Osteoblast (primary cell): ENCODE results near the gene RIMBP2. TPM values are rescaled to one million over a fixed set of nuclear protein-coding genes. Genes with fewer than 3 reads are reported as not detected.

Experiments used
- DNase-seq: peaks from one replicate; pipeline ENCODE4 v3.0.0; 2011; ENCODE audit warnings: low spot score, mixed read lengths; ENCODE audit not compliant: insufficient read length; ENCODE audit errors: missing footprints
- H2AFZ ChIP-seq: 2 replicates; pipeline ENCODE4 v1.6.0; 2011; ENCODE audit warnings: mild to moderate bottlenecking, low read length
- H3K27ac ChIP-seq: 2 replicates; pipeline ENCODE4 v1.5.1; 2011; ENCODE audit warnings: mild to moderate bottlenecking, low read depth, low read length, moderate library complexity
- H3K27me3 ChIP-seq: 2 replicates; pipeline ENCODE4 v1.6.0; 2012; ENCODE audit warnings: mild to moderate bottlenecking, control low read depth, inconsistent platforms, low read length, moderate library complexity; ENCODE audit not compliant: insufficient read depth
- H3K36me3 ChIP-seq: 2 replicates; pipeline ENCODE4 v1.5.1; 2011; ENCODE audit warnings: mild to moderate bottlenecking, low read length, control low read depth, moderate library complexity; ENCODE audit not compliant: insufficient read depth
- H3K4me1 ChIP-seq: 2 replicates; pipeline ENCODE4 v1.5.1; 2011; ENCODE audit warnings: mild to moderate bottlenecking, low read length, control low read depth, moderate library complexity; ENCODE audit not compliant: insufficient read depth
- H3K4me2 ChIP-seq: 2 replicates; pipeline ENCODE4 v1.6.0; 2011; ENCODE audit warnings: mild to moderate bottlenecking, low read length; ENCODE audit not compliant: insufficient read depth
- H3K4me3 ChIP-seq: fragments of 200-600 bp; sonication (generic); 3 replicates; pipeline ENCODE4 v1.5.1; 2012; ENCODE audit warnings: mild to moderate bottlenecking, low read length, inconsistent platforms; ENCODE audit not compliant: insufficient read depth
- H3K79me2 ChIP-seq: 2 replicates; pipeline ENCODE4 v1.6.0; 2012; ENCODE audit warnings: mild to moderate bottlenecking, low read length, control low read depth, inconsistent platforms; ENCODE audit not compliant: insufficient read depth
- H3K9me3 ChIP-seq: 2 replicates; pipeline ENCODE4 v1.5.1; 2011; ENCODE audit warnings: low read depth, low read length, control low read depth
- H4K20me1 ChIP-seq: 2 replicates; pipeline ENCODE4 v1.6.0; 2012; ENCODE audit warnings: mild to moderate bottlenecking, low read length, control low read depth; ENCODE audit not compliant: insufficient read depth
- total RNA-seq: library from RNA; depleted of rRNA; stranded (reverse); fragments of >200 nt; gene quantifications from 2 replicates; pipeline ENCODE4 v1.2.3, GENCODE V29; 2012
- TF ChIP-seq, protein P1 (sequence below): IDR thresholded peaks from 2 replicates; pipeline ENCODE4 v1.5.1; 2011; ENCODE audit warnings: mild to moderate bottlenecking, low read depth, low read length, moderate library complexity; ENCODE audit errors: extremely low read depth

RIMBP2 gene
- total RNA-seq, 1 donor, result not detected

DNA sequence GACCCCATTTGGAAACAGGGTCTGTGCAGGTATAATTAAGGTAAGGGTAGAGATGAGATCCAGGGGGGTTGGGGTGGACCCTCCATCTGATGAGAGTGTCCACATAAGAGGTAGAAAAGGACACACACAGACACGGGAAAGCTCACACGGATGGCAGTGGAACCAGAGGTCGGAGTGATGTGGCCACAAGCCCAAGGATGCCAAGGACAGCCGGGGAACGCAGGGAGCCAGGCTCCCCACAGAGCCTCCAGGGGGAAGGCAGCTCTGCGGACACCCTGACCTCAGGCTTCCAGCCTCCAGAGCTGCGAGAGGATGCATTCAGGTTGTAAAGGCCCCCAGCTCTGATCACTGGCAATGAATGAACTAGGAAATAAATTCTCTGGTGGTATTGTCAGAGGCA is 33.0 kb downstream of the RIMBP2 start:
- Histone ChIP-seq H3K79me2 (no peaks in the 10 kb centered on the region), H3K9me3 (peaks cover 2% of the 10 kb centered on the region), H4K20me1 (no peaks in the 10 kb centered on the region)

DNA sequence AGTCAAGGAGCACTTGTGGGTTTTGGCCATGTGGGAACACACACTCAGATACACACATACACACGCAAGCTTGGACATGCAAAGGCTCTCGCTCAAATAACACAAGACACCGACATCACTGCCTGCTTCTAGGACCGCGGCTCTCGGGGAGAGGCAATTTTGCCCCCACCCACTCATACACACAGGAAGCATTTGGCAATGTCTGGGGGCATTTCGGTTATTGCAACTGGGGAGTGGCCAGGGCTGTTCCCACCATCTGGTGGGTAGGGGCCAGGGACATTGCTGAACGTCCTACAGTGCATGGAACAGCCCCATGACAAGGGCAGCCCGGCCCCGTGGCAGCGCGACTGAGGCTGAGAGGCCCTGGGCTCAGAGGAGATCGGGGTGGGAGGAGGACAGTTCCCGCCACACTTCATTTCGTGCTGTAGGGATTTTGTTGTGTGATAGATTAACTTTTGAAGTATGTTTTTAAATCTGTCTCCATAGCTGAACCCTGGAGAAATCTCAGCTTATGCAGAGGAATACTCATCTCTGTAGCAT is 35.6 kb downstream of the RIMBP2 start:
- no peak for DNase-seq
- Histone ChIP-seq H3K36me3 (no peaks in the 10 kb centered on the region), H3K79me2 (no peaks in the 10 kb centered on the region), H3K9me3 (peaks cover 2% of the 10 kb centered on the region), H2AFZ (no peak overlapping the region), H4K20me1 (no peaks in the 10 kb centered on the region), H3K4me1 (no peaks in the 10 kb centered on the region), H3K4me3 (no peak overlapping the region), H3K4me2 (no peak overlapping the region), H3K27ac (no peak overlapping the region), H3K27me3 (no peaks in the 10 kb centered on the region)
- TF ChIP-seq, protein P1, sequence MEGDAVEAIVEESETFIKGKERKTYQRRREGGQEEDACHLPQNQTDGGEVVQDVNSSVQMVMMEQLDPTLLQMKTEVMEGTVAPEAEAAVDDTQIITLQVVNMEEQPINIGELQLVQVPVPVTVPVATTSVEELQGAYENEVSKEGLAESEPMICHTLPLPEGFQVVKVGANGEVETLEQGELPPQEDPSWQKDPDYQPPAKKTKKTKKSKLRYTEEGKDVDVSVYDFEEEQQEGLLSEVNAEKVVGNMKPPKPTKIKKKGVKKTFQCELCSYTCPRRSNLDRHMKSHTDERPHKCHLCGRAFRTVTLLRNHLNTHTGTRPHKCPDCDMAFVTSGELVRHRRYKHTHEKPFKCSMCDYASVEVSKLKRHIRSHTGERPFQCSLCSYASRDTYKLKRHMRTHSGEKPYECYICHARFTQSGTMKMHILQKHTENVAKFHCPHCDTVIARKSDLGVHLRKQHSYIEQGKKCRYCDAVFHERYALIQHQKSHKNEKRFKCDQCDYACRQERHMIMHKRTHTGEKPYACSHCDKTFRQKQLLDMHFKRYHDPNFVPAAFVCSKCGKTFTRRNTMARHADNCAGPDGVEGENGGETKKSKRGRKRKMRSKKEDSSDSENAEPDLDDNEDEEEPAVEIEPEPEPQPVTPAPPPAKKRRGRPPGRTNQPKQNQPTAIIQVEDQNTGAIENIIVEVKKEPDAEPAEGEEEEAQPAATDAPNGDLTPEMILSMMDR, result no peak

More for the DNA sequence above, 33.0 kb downstream of the RIMBP2 start:
- no peak overlapping the region for H3K27ac ChIP-seq
- no peak overlapping the region for H3K4me2 ChIP-seq
- H3K36me3 ChIP-seq, result no peaks in the 10 kb centered on the region
- H2AFZ ChIP-seq, result no peak overlapping the region
- no peak overlapping the region for H3K4me3 ChIP-seq
- TF ChIP-seq, protein P1, result no peak
- H3K4me1 ChIP-seq, result no peaks in the 10 kb centered on the region
- no peak for DNase-seq
- no peaks in the 10 kb centered on the region for H3K27me3 ChIP-seq

DNA sequence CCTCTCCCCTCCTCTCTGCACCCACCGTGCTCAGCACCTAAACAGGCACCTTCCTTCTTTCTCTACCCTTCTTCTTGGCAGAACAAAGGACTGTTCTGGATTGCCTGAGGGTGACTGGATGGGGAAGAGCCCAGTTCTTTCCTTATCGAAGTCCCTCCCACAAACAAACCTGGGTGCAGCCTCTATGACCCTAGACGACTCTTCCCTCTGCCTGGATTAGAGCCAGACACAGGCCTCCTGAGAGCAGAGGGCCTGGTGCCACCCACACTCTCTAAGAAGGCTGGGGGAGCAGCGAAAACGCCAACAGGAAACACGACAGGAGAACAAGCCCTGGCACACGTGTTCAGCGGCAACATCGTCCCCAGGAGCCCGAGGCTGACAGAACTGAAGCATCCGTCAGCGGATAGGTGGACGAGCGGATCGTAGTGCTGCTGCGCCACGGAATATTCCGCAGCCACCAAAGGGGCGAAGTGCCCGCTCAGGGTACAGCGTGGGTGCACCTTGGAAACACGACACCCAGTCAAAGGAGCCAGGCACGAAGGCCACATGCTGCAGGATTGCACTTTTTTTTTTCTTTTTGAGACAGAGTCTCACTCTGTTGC is 38.0 kb downstream of the RIMBP2 start:
- peaks cover 4% of the 10 kb centered on the region for H3K9me3 ChIP-seq
- H4K20me1 ChIP-seq, result no peaks in the 10 kb centered on the region
- no peak overlapping the region for H3K4me3 ChIP-seq
- H3K4me1 ChIP-seq, result no peaks in the 10 kb centered on the region
- DNase-seq, result no peak
- no peaks in the 10 kb centered on the region for H3K36me3 ChIP-seq
- no peak overlapping the region for H3K27ac ChIP-seq
- no peak overlapping the region for H3K4me2 ChIP-seq
- no peaks in the 10 kb centered on the region for H3K27me3 ChIP-seq
- H2AFZ ChIP-seq, result no peak overlapping the region
- TF ChIP-seq, protein P1, result no peak
- no peaks in the 10 kb centered on the region for H3K79me2 ChIP-seq

DNA sequence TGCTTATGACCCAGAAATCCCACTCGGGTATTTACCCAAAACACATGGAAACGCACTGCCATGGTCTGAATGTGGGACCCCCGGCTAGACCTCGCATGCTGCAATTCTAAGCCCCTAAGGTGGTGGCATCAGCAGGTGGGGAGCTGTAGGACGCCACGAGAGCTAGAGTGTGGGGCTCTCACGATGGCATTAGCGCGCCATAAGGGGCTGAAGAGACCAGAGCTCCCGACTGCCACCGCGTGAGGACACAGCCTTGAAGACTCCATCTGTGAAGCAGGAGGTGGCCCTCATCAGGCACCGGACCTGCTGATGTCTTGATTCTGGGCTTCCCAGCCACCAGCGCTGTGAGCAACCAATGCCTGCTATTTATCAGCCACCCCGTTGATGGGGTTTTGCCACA is 40.3 kb downstream of the RIMBP2 start:
- Histone ChIP-seq H3K27ac (no peak overlapping the region), H3K4me1 (no peaks in the 10 kb centered on the region), H4K20me1 (no peaks in the 10 kb centered on the region), H2AFZ (no peak overlapping the region), H3K9me3 (peaks cover 4% of the 10 kb centered on the region), H3K4me3 (no peak overlapping the region), H3K79me2 (no peaks in the 10 kb centered on the region), H3K27me3 (no peaks in the 10 kb centered on the region), H3K4me2 (no peak overlapping the region), H3K36me3 (no peaks in the 10 kb centered on the region)
- TF ChIP-seq, protein P1, result no peak
- DNase-seq, result no peak
